ENCODE measurements around the gene GATAD2B.

GRCh38 chr1:153968408-153968807 lies 45.6 kb upstream of the GATAD2B start:
- TF ChIP-seq CTCF (IDR thresholded peaks at IDR 0.05) = no peak
- TF ChIP-seq POLR2A (IDR thresholded peaks at IDR 0.05) = no peak

All from esophagus squamous epithelium (tissue), 4 donors.